Endothelial cell of hepatic sinusoid (primary cell): ENCODE data around the gene NOTCH1.

Experiments used
- in situ Hi-C: cut with HindIII; loops from 2 replicates; pipeline ENCODE4 v1.10.0; 2017; ENCODE audit warnings: low sequenced_read_pairs

NOTCH1 gene

GRCh38 chr9:136488247-136489214 lies 57.3 kb downstream of the NOTCH1 start:
- in situ Hi-C loops, result loop anchor here (5.0 kb wide), 5 partner anchors 41 to 224 kb away; partner anchors contain the start of gene DIPK1B

- in situ Hi-C loops, result loop anchor here (5.0 kb wide), 5 partner anchors 40 to 225 kb away; partner anchors contain the start of gene DIPK1B
Measured at GRCh38 chr9:136487672-136488071, 58.2 kb downstream of the NOTCH1 start.

DNA sequence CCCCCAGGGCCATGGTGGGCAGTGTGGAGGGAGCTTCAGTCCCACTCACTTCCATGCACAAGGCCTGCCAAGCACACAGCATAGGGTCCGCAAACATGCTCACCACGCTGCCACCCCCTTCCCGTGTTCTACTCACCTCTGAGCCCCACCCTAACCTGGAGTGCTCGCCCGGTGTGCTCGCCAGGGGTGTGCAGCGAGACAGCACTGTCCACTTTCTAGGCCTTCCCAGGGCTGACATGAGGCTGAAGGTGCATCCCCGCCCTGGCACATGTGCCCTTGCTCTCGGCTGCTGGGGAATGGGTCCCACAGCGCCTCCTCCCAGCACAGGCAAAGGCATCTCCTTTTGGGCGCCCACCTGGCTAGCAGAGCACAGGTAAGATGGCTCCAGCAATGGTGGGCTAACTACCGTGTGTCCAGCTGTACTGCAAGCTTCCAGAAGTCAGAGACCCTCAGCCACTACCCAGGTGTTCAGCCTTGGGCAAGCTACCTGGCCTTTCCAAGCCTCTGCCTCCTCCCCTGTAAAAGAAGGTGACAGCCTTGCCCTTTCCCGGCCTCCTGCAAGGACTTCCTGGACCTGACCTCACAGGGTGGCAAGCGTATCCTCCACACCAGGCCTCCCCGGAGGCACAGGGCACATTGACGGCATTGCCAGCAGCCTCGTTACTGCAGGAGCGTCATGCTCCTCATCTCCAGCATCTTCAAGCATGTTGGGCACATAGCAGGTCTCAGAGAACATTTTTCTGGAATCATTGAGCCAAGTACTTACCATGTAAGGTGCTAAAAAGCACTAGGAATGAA lies 58.8 kb downstream of the NOTCH1 start:
- in situ Hi-C loops, result loop anchor here (5.0 kb wide), 5 partner anchors 40 to 225 kb away; partner anchors contain the start of gene DIPK1B

- in situ Hi-C loops, result loop anchor here (5.0 kb wide), 5 partner anchors 39 to 226 kb away; partner anchors contain the start of gene DIPK1B
Measured at GRCh38 chr9:136486131-136486530, 59.7 kb downstream of the NOTCH1 start.

DNA sequence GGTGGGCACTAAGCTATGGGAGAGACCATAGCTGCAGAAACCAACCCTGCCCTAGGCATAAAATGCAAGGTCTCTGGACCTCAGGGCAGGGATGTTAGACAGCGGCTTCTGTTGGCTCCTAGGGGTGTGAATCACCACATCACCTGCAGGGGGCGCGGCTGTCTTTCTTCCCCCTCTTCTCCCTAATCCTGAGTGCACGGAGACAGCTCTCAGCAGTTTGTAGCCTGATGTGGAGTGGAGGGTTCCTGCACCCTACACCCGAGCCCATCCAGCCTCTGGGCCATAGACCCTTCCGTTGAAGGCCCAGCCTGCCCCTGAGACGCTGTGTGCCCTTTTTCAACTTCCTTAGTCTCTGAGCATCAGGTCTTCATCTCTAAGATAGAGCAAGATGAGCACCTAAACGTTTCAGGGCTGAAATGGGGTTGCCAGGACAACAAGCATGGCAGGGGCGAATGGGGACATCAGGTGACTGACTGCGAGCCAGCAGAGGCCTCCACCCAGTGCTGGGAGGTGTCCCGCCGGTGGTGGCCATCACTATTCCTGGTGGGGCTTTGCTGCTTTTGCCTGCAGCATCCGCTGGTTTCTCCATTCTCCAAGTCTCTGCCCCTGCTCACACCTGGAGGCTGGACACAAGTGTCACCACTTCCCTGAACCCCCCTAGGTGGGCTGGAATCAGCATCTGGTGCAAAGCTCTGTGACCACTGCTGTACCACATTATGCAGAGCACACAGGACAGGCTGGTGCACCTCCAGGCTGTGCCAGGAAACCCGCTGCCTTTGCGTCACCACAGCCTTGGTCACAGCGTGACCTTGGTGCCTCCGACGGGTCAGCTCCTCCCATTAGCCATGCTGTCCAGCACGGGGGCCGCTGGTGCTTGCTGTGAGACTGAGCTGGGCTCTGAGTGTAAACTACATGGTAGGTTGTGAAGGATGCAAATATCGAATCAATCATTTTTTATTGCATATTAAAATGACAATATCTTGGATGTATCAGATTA lies 60.5 kb downstream of the NOTCH1 start:
- in situ Hi-C loops, result loop anchor here (5.0 kb wide), 5 partner anchors 38 to 227 kb away; partner anchors contain the start of gene DIPK1B

DNA sequence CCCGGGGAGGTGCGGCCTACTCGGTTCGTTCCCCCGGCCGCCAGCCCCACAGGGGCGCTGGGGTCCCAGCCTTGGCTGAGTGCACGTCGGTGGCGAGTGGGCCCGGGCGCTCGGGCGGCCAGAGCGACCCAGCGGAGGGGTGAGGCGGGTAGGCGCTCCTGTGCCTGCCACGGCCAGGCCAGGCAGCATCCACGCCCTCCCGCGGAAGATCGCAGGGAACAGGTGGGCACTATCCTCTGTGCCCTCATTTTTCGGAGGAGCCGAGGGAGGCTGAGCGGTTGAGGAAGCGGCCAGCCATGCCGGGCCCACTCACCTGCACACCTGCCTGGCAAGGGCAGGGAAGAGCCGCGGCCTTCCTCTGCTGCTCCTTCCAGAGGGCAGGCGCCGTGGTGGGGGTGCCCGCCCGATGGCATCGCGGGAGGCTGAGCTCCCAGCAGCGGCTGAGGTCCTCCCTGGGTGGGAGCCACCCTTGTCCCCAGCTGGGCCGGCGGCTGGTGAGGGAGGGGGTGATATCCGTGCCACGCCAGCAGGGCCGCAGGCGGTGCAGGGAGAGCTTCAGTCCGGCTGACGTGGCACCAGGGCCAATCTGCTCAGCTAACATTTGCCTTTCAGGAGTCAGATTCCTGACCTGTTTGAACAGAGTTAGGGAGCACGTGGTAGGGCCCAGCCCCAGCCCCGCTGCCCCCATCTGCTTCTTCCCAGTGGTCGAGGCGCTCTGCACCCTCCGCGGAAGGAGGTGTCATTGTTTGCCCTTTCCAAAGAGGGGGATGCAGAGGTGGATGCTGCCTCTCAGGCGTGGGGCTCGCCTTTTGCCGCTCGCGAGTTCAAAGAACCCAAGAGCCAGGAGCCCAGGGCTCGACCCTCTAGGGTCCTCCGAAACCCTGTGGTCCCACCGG lies 61.4 kb downstream of the NOTCH1 start:
- in situ Hi-C loops, result loop anchor here (5.0 kb wide), 5 partner anchors 37 to 228 kb away; partner anchors contain the start of gene DIPK1B

GRCh38 chr9:136483589-136484152 lies 62.2 kb downstream of the NOTCH1 start:
- in situ Hi-C loops, result no loop called here

- in situ Hi-C loops, result no loop called here
Measured at GRCh38 chr9:136482793-136483588, 62.9 kb downstream of the NOTCH1 start, which contains the start of gene SEC16A. SEC16A (minus strand) TSS chr9:136483040; CDS start chr9:136477615, 5,425 bp downstream.

- in situ Hi-C loops, result no loop called here
Measured at GRCh38 chr9:136482046-136482792, 63.6 kb downstream of the NOTCH1 start.

DNA sequence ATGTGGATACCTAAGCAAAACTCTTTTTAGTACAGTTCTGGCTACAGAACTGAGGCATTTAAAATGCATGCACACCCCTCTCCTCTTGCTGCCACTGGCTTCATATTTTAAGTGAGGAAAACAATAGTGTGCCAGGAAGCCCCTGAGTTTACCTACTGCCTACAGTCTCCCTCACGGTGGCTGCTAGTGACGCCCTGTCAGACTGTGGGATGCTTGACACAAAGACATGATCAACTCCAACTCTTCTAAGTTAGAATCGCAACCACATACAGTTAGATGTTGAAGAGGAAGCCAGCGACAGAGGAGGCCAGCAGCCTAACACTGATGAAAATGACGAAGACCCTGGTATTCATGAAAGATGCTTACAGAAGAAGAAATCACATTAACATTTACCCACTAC lies 64.3 kb downstream of the NOTCH1 start:
- in situ Hi-C loops, result no loop called here

DNA sequence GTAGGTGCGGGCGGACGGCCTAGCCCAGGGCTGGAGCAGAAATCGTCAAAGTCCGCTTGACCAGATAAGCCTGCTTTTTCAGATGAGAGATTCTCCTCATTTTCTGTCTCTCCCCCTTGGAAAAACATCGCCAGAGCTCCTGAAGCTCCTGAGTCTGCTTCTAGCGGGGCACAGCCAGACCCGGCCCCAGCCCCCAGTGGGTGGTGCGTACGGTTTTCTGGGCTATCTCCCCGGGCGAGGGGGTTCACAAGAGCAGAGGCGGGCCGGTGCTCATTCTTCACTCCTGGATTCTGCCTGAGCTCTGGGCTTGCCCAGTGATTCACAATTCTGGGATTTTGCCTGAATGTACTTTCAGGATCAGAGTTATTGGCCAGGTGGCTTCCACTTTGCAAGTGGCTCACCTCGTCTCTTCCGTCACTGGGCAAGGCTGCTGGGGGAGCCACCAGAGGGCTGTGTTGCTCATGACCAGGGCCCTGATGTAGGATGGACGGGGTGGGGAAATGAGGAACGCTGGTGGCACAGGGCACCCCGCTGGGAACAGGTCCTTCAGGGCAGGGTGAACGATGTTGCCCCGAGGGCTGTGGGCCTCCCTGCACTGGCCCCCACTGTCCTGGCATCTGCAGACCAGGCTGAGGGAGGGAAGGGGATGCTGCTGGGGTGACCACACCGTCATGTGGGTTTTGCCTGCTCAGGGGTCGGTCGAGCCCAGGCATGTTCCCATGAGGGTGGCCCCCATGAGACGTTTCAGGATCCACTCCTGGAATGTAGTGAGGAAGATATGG lies 69.3 kb downstream of the NOTCH1 start:
- in situ Hi-C loops, result no loop called here

DNA sequence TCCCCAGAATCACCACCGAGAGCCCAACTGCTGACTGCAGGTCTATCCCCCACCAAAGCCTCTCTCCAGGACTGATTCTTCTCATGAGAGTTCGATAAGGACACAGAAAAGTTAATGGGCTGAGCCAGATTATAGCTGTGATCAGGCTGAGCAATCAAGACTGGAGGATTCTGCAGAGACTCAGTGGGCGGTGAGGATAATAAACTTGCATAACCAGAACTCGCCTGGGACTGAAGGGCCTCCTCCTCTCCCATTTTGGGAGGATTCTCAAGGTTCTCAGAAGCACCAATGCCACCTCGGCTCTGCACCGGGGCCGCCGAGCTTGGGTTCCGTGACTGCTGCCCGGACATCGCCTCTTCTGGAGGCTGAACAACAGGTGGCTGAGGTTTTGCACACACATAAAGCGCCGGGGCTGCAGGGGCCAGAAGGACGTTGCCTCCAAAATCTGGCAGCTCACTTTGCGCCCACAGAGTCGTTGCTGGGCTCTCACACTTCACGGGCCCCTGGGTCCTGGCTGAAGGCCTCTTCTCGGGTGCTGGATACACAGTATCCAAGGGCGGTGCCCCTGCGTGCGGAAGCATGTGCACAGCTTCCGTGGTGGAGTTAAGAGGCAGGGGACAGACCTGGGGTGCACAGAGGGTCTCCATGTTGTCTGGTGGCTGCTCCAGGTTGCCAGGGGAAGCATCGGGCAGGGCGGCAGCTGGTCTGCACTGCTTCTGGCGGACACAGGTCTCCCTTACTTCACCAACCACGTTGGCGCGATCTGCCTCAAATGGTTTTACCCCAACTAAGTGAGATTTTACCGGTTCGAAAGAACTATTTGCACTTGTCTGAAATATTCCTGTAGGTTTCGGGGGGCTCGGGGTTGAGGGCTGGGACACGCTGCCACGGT lies 70.6 kb downstream of the NOTCH1 start:
- in situ Hi-C loops, result no loop called here

GRCh38 chr9:136474021-136474640 lies 71.7 kb downstream of the NOTCH1 start:
- in situ Hi-C loops, result no loop called here

DNA sequence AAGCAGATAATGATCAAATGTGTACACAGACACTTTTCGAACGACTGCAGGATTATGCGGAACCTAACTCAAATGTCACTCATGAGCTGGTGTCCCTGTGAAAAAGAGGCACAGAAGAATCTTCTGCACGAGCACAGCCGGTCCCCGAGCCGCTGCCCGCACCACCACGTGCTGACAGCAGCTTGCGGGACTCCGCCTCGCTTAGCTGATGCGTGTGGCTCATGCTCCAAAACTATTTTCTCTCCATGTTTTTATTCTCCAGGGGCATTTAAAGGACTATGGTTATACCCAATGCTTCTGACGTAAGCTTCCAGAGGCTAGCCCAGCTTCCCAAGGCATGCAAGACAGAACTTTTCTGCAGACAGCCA lies 72.5 kb downstream of the NOTCH1 start:
- in situ Hi-C loops, result no loop called here
